H1 (cell line): Measurements from ENCODE around the gene TRAPPC5. TPM values are rescaled to one million over a fixed set of nuclear protein-coding genes. Genes with fewer than 3 reads are reported as not detected.

ENCODE experiments used
- ASH2L ChIP-seq: fragments of 200-600, 300-600 bp; sonication (generic); IDR thresholded peaks from one replicate; pipeline ENCODE4 v1.7.1; 2017; ENCODE audit warnings: low read length
- CBX5 ChIP-seq: fragments of 300-800, 300-1000 bp; sonication (generic); IDR thresholded peaks from 2 replicates; pipeline ENCODE4 v1.7.1; 2016; ENCODE audit warnings: antibody characterized with exemption, low read length, low read depth
- CBX8 ChIP-seq: fragments of 300-800, 300-1000 bp; sonication (generic); IDR thresholded peaks from 2 replicates; pipeline ENCODE4 v1.7.1; 2016; ENCODE audit warnings: low read depth, low read length, borderline replicate concordance
- CEBPB ChIP-seq: IDR thresholded peaks from 2 replicates; pipeline ENCODE4 v1.6.1; 2012; ENCODE audit warnings: low read depth, low read length
- CHD1 ChIP-seq: IDR thresholded peaks from 2 replicates; pipeline ENCODE4 v1.6.1; 2012; ENCODE audit warnings: low read depth, low read length, improper control_type of control experiment
- CHD7 ChIP-seq: fragments of 300-600 bp; sonication (generic); IDR thresholded peaks from 2 replicates; pipeline ENCODE4 v1.7.1; 2012; ENCODE audit warnings: low read length, moderate library complexity, mild to moderate bottlenecking, inconsistent platforms; ENCODE audit not compliant: insufficient replicate concordance
- EGR1 ChIP-seq: IDR thresholded peaks from 2 replicates; pipeline ENCODE4 v1.6.1; 2011; ENCODE audit warnings: low read depth, low read length, borderline replicate concordance
- HDAC6 ChIP-seq: IDR thresholded peaks from one replicate; pipeline ENCODE4 v1.7.1; 2012; ENCODE audit warnings: low read depth, mild to moderate bottlenecking, inconsistent platforms, low read length, moderate library complexity
- JUN ChIP-seq: IDR thresholded peaks from 2 replicates; pipeline ENCODE4 v1.6.1; 2011; ENCODE audit warnings: low read depth, mild to moderate bottlenecking, improper control_type of control experiment, low read length
- RAD21 ChIP-seq, 2 experiments: IDR thresholded peaks in 1 of 2; conservative IDR thresholded peaks in 1 of 2; 2 replicates each; pipeline ENCODE4 v1.6.1; 2011; ENCODE audit warnings: low read depth in 2 of 2, low read length in 2 of 2, improper control_type of control experiment in 1 of 2, inconsistent platforms in 1 of 2, mild to moderate bottlenecking in 1 of 2, moderate library complexity in 1 of 2
- SRF ChIP-seq: IDR thresholded peaks from 2 replicates; pipeline ENCODE4 v1.6.1; 2011; ENCODE audit warnings: mild to moderate bottlenecking, low read depth, low read length, moderate library complexity
- TEAD4 ChIP-seq: IDR thresholded peaks from 2 replicates; pipeline ENCODE4 v1.6.1; 2012; ENCODE audit warnings: low read depth, low read length, inconsistent platforms, mixed read lengths
- YY1 ChIP-seq: IDR thresholded peaks from 2 replicates; pipeline ENCODE4 v1.6.1; 2011; ENCODE audit warnings: low read depth, mild to moderate bottlenecking, low read length
- polyA plus RNA-seq, 7 experiments: library from polyadenylated mRNA; depleted of rRNA in 3 of 7; stranded (reverse) in 5 of 7; unstranded in 2 of 7; fragments of >200 nt in 5 of 7; fragments of 200-250 nt in 2 of 7; gene quantifications; 1 replicate in 5 of 7; 2 replicates in 1 of 7; 4 replicates in 1 of 7; pipeline versions ENCODE4 v1.2.1 to v1.2.3, GENCODE V29; 2011 to 2013; ENCODE audit warnings: missing spikeins in 2 of 7, mixed read lengths in 2 of 7
- total RNA-seq: library from RNA; stranded (reverse); fragmentation: NEBNext Ultra II Directional; extraction: Animal tissue kit (Norgen Biotek cat#: 25700); gene quantifications from 2 replicates; pipeline ENCODE4 v1.2.1, GENCODE V29; 2021

Gene TRAPPC5
- total and polyA plus RNA-seq, 2 of the 8 experiments (the other 6 are each of a cell fraction or from before 2014, with no cell fraction given): 109 to 120 TPM

DNA sequence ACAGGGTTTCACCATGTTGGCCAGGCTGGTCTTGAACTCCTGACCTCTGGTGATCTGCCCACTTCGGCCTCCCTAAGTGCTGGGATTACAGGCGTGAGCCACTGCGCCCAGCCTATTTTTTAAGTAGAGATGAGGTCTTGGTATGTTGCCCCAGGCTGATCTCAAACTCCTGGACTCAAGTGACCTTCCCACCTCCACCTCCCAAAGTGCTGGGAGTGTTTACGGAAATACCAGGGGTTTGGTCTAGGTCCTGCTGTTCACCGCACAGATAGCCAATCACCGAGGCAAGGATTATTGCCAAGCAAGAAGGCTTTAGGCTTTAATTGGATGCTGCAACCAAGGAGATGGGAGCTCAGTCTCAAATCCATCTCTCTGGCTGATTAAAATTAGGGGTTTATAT, 39.7 kb downstream of the TRAPPC5 start (continued):
- no peak for TF ChIP-seq CHD7
- no peak for TF ChIP-seq EGR1
- no peak for TF ChIP-seq YY1
- no peak for TF ChIP-seq RAD21 (IDR thresholded peaks at IDR 0.05 in 1 of 2, conservative IDR thresholded peaks at IDR 0.05 in 1 of 2; ENCODE audit: low read depth in 2 of 2, low read length in 2 of 2)
- TF ChIP-seq JUN: no peak
- TF ChIP-seq HDAC6: no peak
- no peak for TF ChIP-seq CEBPB
- TF ChIP-seq SRF: no peak
- TF ChIP-seq CBX5: no peak
- TF ChIP-seq CHD1: no peak
- TF ChIP-seq TEAD4: no peak
- no peak for TF ChIP-seq ASH2L
- no peak for TF ChIP-seq CBX8
